ENCODE data around the gene RASSF3. TPM values are rescaled to one million over a fixed set of nuclear protein-coding genes. Genes with fewer than 3 reads are reported as not detected.

RASSF3 gene
- polyA plus RNA-seq, 1 donor from 2014 or later = 0.06 TPM

DNA sequence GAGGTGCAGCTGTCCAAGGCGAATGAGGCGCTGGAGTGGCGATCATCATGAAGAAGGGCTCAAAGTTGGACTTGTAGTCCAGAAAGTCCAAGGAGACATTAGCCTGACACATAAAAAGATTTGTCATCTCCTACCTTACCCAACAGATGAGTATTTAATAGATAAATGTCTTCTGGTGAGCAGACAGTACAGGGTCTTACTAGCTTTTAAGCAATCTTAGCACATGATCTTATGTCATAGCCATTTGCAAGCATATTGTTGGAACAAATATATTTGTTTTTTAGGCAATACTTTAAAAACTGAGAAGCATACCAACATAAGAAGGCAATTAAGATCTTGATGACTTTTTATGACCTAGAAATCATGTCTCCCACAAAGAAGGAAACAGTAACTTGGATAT lies 132.9 kb downstream of the RASSF3 start:
- no peak overlapping the region for H3K27ac ChIP-seq (ENCODE audit: low read length)
- H3K9me3 ChIP-seq (ENCODE audit: low read length) = no peaks in the 10 kb centered on the region
- no peak overlapping the region for H3K9ac ChIP-seq (ENCODE audit: low read length)
- no peaks in the 10 kb centered on the region for H3K27me3 ChIP-seq (ENCODE audit: insufficient read depth, low read depth, low read length)
- peaks cover 19% of the 10 kb centered on the region for H3K36me3 ChIP-seq (ENCODE audit: insufficient read depth, low read length)
- no peak overlapping the region for H2AFZ ChIP-seq (ENCODE audit: low read depth, low read length)
- H4K20me1 ChIP-seq (ENCODE audit: insufficient read depth) = no peaks in the 10 kb centered on the region
- H3K4me3 ChIP-seq (ENCODE audit: low read length) = no peak overlapping the region
- no peak overlapping the region for H3K4me2 ChIP-seq (ENCODE audit: low read length)
- no peaks in the 10 kb centered on the region for H3F3A ChIP-seq (ENCODE audit: insufficient read depth, low read length, poor library complexity, severe bottlenecking)
- TF ChIP-seq POLR2AphosphoS5 (IDR thresholded peaks at IDR 0.05) (no peak), RAD21 (conservative IDR thresholded peaks at IDR 0.05) (no peak), EZH2 (IDR thresholded peaks at IDR 0.05; ENCODE audit: borderline replicate concordance, insufficient read depth, low read length, poor library complexity, severe bottlenecking) (no peak), TAF1 (IDR thresholded peaks at IDR 0.05; ENCODE audit: low read depth) (no peak)
- TF ChIP-seq, protein P1, sequence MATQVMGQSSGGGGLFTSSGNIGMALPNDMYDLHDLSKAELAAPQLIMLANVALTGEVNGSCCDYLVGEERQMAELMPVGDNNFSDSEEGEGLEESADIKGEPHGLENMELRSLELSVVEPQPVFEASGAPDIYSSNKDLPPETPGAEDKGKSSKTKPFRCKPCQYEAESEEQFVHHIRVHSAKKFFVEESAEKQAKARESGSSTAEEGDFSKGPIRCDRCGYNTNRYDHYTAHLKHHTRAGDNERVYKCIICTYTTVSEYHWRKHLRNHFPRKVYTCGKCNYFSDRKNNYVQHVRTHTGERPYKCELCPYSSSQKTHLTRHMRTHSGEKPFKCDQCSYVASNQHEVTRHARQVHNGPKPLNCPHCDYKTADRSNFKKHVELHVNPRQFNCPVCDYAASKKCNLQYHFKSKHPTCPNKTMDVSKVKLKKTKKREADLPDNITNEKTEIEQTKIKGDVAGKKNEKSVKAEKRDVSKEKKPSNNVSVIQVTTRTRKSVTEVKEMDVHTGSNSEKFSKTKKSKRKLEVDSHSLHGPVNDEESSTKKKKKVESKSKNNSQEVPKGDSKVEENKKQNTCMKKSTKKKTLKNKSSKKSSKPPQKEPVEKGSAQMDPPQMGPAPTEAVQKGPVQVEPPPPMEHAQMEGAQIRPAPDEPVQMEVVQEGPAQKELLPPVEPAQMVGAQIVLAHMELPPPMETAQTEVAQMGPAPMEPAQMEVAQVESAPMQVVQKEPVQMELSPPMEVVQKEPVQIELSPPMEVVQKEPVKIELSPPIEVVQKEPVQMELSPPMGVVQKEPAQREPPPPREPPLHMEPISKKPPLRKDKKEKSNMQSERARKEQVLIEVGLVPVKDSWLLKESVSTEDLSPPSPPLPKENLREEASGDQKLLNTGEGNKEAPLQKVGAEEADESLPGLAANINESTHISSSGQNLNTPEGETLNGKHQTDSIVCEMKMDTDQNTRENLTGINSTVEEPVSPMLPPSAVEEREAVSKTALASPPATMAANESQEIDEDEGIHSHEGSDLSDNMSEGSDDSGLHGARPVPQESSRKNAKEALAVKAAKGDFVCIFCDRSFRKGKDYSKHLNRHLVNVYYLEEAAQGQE (IDR thresholded peaks at IDR 0.05; ENCODE audit: borderline replicate concordance) = no peak
- no peaks in the 10 kb centered on the region for H3K9me2 ChIP-seq (ENCODE audit: insufficient read depth, low read length)
- H3K79me2 ChIP-seq (replicated peaks; ENCODE audit: insufficient read depth, low read length) = no peaks in the 10 kb centered on the region

DNA sequence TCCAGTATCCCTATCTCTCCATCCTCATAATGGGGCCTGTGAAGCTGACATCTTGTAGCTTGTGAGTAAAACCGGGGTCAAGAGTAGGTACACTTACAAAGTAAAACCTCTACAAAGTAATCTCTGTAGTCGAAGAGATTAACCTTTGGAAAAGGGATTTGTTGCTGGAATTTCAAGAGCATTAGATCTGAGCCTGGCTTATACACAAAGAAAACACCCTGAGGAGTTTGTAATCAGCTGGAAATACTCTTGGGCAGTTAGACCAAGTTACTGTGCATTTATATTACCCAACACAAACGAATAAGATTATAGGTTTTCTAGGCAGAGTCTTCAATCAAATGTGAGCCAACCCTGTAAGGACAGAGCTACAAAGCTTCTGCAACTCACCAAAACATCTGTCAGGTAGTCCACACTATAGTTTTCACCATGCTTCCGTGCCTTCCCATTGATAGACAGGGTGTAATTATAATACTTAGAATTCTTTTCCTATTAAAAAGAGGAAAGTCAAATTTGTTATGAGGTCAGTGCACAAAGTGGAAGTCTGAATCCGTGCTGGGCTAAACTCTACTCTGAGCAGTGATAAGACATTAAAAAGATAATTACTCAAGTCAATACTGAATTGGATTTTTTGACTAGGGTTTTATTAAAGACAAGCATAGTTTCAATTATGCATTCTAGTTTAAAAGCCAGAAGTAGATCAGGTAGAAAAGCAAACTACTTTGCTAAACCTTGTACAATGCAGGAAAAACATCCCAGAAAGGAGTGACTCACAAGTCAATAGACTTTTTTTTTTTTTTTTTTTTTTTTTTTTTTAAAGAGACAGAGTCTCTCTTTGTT lies 134.3 kb downstream of the RASSF3 start:
- no peaks in the 10 kb centered on the region for H3K9me2 ChIP-seq (ENCODE audit: insufficient read depth, low read length)
- no peaks in the 10 kb centered on the region for H3K27me3 ChIP-seq (ENCODE audit: insufficient read depth, low read depth, low read length)
- H4K20me1 ChIP-seq (ENCODE audit: insufficient read depth) = no peaks in the 10 kb centered on the region
- H2AFZ ChIP-seq (ENCODE audit: low read depth, low read length) = no peak overlapping the region
- no peak overlapping the region for H3K4me2 ChIP-seq (ENCODE audit: low read length)
- H3F3A ChIP-seq (ENCODE audit: insufficient read depth, low read length, poor library complexity, severe bottlenecking) = no peaks in the 10 kb centered on the region
- H3K4me3 ChIP-seq (ENCODE audit: low read length) = no peak overlapping the region
- H3K79me2 ChIP-seq (replicated peaks; ENCODE audit: insufficient read depth, low read length) = no peaks in the 10 kb centered on the region
- no peaks in the 10 kb centered on the region for H3K9me3 ChIP-seq (ENCODE audit: low read length)
- peaks cover 19% of the 10 kb centered on the region for H3K36me3 ChIP-seq (ENCODE audit: insufficient read depth, low read length)
- no peak for TF ChIP-seq TAF1 (IDR thresholded peaks at IDR 0.05; ENCODE audit: low read depth)
- no peak for TF ChIP-seq RAD21 (conservative IDR thresholded peaks at IDR 0.05)
- TF ChIP-seq, protein P2, sequence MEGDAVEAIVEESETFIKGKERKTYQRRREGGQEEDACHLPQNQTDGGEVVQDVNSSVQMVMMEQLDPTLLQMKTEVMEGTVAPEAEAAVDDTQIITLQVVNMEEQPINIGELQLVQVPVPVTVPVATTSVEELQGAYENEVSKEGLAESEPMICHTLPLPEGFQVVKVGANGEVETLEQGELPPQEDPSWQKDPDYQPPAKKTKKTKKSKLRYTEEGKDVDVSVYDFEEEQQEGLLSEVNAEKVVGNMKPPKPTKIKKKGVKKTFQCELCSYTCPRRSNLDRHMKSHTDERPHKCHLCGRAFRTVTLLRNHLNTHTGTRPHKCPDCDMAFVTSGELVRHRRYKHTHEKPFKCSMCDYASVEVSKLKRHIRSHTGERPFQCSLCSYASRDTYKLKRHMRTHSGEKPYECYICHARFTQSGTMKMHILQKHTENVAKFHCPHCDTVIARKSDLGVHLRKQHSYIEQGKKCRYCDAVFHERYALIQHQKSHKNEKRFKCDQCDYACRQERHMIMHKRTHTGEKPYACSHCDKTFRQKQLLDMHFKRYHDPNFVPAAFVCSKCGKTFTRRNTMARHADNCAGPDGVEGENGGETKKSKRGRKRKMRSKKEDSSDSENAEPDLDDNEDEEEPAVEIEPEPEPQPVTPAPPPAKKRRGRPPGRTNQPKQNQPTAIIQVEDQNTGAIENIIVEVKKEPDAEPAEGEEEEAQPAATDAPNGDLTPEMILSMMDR (IDR thresholded peaks at IDR 0.05; ENCODE audit: poor library complexity, severe bottlenecking) = no peak
- H3K27ac ChIP-seq (ENCODE audit: low read length) = no peak overlapping the region
- H3K9ac ChIP-seq (ENCODE audit: low read length) = no peak overlapping the region

DNA sequence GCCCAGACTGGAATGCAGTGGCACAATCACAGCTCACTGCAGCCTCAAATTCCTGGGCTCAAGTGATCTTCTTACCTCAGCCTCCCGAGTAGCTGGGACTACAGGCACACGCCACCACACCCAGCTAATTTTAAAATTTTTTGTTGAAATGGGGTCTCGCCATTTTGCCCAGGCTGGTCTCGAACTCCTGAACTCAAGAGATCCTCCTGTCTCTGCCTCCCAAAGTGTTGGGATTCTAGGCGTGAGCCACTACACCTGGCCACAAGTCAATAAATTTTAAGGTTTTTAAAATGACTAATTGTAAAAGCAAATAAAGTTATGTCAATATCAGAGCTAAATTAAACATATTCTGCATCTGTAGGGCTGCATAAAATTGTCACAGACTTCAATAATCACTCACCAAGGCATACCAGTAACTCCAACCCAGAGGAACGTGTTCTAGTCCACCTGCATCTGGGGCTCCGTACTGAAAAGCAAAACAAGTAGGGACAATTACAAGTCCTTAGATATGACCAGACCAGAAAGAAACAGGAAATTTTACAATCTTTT lies 135.0 kb downstream of the RASSF3 start:
- H2AFZ ChIP-seq (ENCODE audit: low read depth, low read length) = no peak overlapping the region
- no peaks in the 10 kb centered on the region for H4K20me1 ChIP-seq (ENCODE audit: insufficient read depth)
- no peaks in the 10 kb centered on the region for H3K27me3 ChIP-seq (ENCODE audit: insufficient read depth, low read depth, low read length)
- H3K4me2 ChIP-seq (ENCODE audit: low read length) = no peak overlapping the region
- no peak overlapping the region for H3K9ac ChIP-seq (ENCODE audit: low read length)
- no peak overlapping the region for H3K4me3 ChIP-seq (ENCODE audit: low read length)
- no peaks in the 10 kb centered on the region for H3K9me3 ChIP-seq (ENCODE audit: low read length)
- H3K36me3 ChIP-seq (ENCODE audit: insufficient read depth, low read length) = peaks cover 19% of the 10 kb centered on the region
- H3F3A ChIP-seq (ENCODE audit: insufficient read depth, low read length, poor library complexity, severe bottlenecking) = no peaks in the 10 kb centered on the region
- H3K79me2 ChIP-seq (replicated peaks; ENCODE audit: insufficient read depth, low read length) = no peaks in the 10 kb centered on the region
- H3K27ac ChIP-seq (ENCODE audit: low read length) = no peak overlapping the region
- H3K9me2 ChIP-seq (ENCODE audit: insufficient read depth, low read length) = no peaks in the 10 kb centered on the region
- TF ChIP-seq, protein P2 (IDR thresholded peaks at IDR 0.05; ENCODE audit: poor library complexity, severe bottlenecking) = no peak
- no peak for TF ChIP-seq POLR2AphosphoS5 (IDR thresholded peaks at IDR 0.05)
- no peak for TF ChIP-seq RAD21 (conservative IDR thresholded peaks at IDR 0.05)
- TF ChIP-seq, protein P1 (IDR thresholded peaks at IDR 0.05; ENCODE audit: borderline replicate concordance) = no peak
- TF ChIP-seq EZH2 (IDR thresholded peaks at IDR 0.05; ENCODE audit: borderline replicate concordance, insufficient read depth, low read length, poor library complexity, severe bottlenecking) = no peak
- TF ChIP-seq TAF1 (IDR thresholded peaks at IDR 0.05; ENCODE audit: low read depth) = no peak
- TF ChIP-seq SMC3 (conservative IDR thresholded peaks at IDR 0.05; ENCODE audit: poor library complexity) = no peak
- no peak for TF ChIP-seq EP300 (conservative IDR thresholded peaks at IDR 0.05; ENCODE audit: poor library complexity, severe bottlenecking)

All from neural cell (in vitro differentiated cells).